ENCODE results near the gene KMT5B.

The KMT5B gene

GRCh38 chr11:68173926-68174325, 39.2 kb downstream of the KMT5B start:
- H3K4me1 ChIP-seq (ENCODE audit: insufficient read depth, low read length, severe bottlenecking): no peaks in the 10 kb centered on the region
- no peak overlapping the region for H2AFZ ChIP-seq (ENCODE audit: low read length)
- H3K27me3 ChIP-seq (ENCODE audit: insufficient read depth, low read length): no peaks in the 10 kb centered on the region
- H3K4me3 ChIP-seq (ENCODE audit: low read depth, low read length, poor library complexity, severe bottlenecking): no peak overlapping the region
- H3K9me3 ChIP-seq (ENCODE audit: low read length): no peaks in the 10 kb centered on the region
- no peaks in the 10 kb centered on the region for H3F3A ChIP-seq (ENCODE audit: insufficient read depth, low read length)
- no peaks in the 10 kb centered on the region for H4K20me1 ChIP-seq (ENCODE audit: insufficient read depth, low read length)
- H3K9me2 ChIP-seq (ENCODE audit: low read depth, low read length): no peaks in the 10 kb centered on the region
- H3K79me2 ChIP-seq (ENCODE audit: insufficient read depth, low read length): no peaks in the 10 kb centered on the region
- H3K9ac ChIP-seq (ENCODE audit: low read length): no peak overlapping the region
- no peak overlapping the region for H3K4me2 ChIP-seq (ENCODE audit: low read length)
- H3K27ac ChIP-seq (ENCODE audit: low read depth, low read length, poor library complexity, severe bottlenecking): no peak overlapping the region
- H3K36me3 ChIP-seq (ENCODE audit: insufficient read depth, low read length): peaks cover 44% of the 10 kb centered on the region
- TF ChIP-seq CTCF (IDR thresholded peaks at IDR 0.05; ENCODE audit: low read length) (no peak), EZH2 (IDR thresholded peaks at IDR 0.05; ENCODE audit: borderline replicate concordance, low read length) (no peak)

GRCh38 chr11:68169442-68169841, 43.7 kb downstream of the KMT5B start:
- Histone ChIP-seq H4K20me1 (ENCODE audit: insufficient read depth, low read length) (no peaks in the 10 kb centered on the region), H3K9ac (ENCODE audit: low read length) (no peak overlapping the region), H3K27me3 (ENCODE audit: insufficient read depth, low read length) (no peaks in the 10 kb centered on the region), H3K4me2 (ENCODE audit: low read length) (no peak overlapping the region), H3F3A (ENCODE audit: insufficient read depth, low read length) (no peaks in the 10 kb centered on the region), H3K4me3 (ENCODE audit: low read depth, low read length, poor library complexity, severe bottlenecking) (no peak overlapping the region), H3K79me2 (ENCODE audit: insufficient read depth, low read length) (no peaks in the 10 kb centered on the region), H3K9me3 (ENCODE audit: low read length) (no peaks in the 10 kb centered on the region), H3K4me1 (ENCODE audit: insufficient read depth, low read length, severe bottlenecking) (peaks cover 2% of the 10 kb centered on the region), H2AFZ (ENCODE audit: low read length) (no peak overlapping the region), H3K27ac (ENCODE audit: low read depth, low read length, poor library complexity, severe bottlenecking) (no peak overlapping the region), H3K9me2 (ENCODE audit: low read depth, low read length) (no peaks in the 10 kb centered on the region), H3K36me3 (ENCODE audit: insufficient read depth, low read length) (peaks cover 63% of the 10 kb centered on the region)
- TF ChIP-seq CTCF (IDR thresholded peaks at IDR 0.05; ENCODE audit: low read length): no peak
- TF ChIP-seq EZH2 (IDR thresholded peaks at IDR 0.05; ENCODE audit: borderline replicate concordance, low read length): no peak

- no peak overlapping the region for H3K27ac ChIP-seq (ENCODE audit: low read depth, low read length, poor library complexity, severe bottlenecking)
- no peaks in the 10 kb centered on the region for H4K20me1 ChIP-seq (ENCODE audit: insufficient read depth, low read length)
- no peak for TF ChIP-seq EZH2 (IDR thresholded peaks at IDR 0.05; ENCODE audit: borderline replicate concordance, low read length)
- TF ChIP-seq CTCF (IDR thresholded peaks at IDR 0.05; ENCODE audit: low read length): no peak
- no peak overlapping the region for H3K4me2 ChIP-seq (ENCODE audit: low read length)
- no peaks in the 10 kb centered on the region for H3K9me2 ChIP-seq (ENCODE audit: low read depth, low read length)
- no peak overlapping the region for H2AFZ ChIP-seq (ENCODE audit: low read length)
- H3K4me3 ChIP-seq (ENCODE audit: low read depth, low read length, poor library complexity, severe bottlenecking): no peak overlapping the region
- no peaks in the 10 kb centered on the region for H3K79me2 ChIP-seq (ENCODE audit: insufficient read depth, low read length)
- no peak overlapping the region for H3K9ac ChIP-seq (ENCODE audit: low read length)
- no peaks in the 10 kb centered on the region for H3K27me3 ChIP-seq (ENCODE audit: insufficient read depth, low read length)
- H3K9me3 ChIP-seq (ENCODE audit: low read length): no peaks in the 10 kb centered on the region
- H3F3A ChIP-seq (ENCODE audit: insufficient read depth, low read length): no peaks in the 10 kb centered on the region
- peaks cover 6% of the 10 kb centered on the region for H3K4me1 ChIP-seq (ENCODE audit: insufficient read depth, low read length, severe bottlenecking)
- H3K36me3 ChIP-seq (ENCODE audit: insufficient read depth, low read length): peaks cover 55% of the 10 kb centered on the region
Observed at GRCh38 chr11:68168694-68169093, 44.4 kb downstream of the KMT5B start.

All from OCI-LY1 (cell line).